Stimulated activated CD4-positive, alpha-beta T cell treated with anti-CD3 and anti-CD28 coated beads, TNF-alpha, amount 100 ng/mL, for 4 hours (primary cell): Measurements from ENCODE around the gene KCTD5.

ENCODE experiments used
- DNase-seq, 3 experiments: peaks; one replicate each; pipeline ENCODE4 v3.0.0-alpha.2; 2020; ENCODE audit warnings: low read depth in 3 of 3

The KCTD5 gene

GRCh38 chr16:2752035-2752849 is 69.9 kb downstream of the KCTD5 start, which contains the start of gene SRRM2:
Gene SRRM2 (plus strand): TSS chr16:2752638. CDS start chr16:2756365, 3,727 bp downstream.
- DNase-seq, result peak; percentile 86 to 88 (median 87)

DNA sequence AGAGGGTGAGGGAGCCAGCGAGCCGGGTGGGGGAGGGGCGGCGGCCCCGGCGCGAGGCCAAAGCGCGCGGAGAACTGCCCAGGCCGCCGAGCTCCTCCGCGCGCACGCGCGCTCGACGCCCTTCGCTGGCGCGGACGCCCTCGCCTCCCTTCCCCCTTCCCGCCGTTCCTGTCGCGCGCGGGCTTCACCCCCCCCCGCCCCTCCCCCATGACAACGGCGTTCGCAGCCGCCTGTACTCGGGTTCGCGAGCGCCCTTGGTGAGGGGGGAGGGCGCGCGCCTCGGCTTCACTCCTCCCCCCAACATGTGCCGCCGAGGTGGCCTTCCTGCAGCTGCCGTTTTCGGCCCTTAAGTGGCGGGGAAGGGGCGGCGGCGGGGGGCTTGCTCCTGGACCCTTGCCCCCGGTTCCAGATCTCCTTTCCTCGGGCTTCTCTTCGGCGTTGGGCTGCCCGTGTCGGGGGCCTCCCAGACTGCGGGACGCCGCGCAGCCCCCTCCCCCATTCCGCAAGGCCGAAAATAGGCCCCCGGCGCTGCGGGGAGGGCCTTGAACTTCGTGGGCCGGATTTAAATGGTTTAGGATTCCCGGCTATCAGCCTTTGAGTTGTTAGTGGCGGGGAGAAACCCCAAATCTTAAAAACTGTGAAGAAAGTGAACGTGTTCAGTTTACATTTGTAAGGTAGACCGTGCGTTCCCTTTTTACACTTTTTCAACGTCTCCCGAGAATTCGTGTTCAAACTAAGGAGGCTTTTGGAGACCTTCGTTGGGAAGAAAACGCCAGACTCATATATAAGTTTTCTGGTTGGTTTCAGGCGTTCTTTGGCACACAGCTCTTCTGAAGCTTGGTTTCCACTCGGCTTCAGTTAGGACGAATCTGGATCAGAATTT is 70.8 kb downstream of the KCTD5 start:
- DNase-seq, result no peak

DNA sequence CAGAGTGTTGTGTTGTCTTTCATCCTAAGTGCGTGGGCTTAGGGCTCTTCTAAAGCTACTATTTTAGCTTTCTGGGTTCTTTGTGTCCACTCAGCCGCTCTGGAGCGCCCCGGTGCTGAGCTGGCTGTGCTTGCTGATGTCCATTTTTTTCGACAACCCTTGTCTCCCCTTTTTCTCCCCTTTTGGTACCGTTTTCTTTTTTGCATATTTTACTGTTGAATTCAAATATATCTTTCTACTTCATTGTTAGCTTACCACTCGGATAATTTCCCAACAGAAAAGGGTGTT is 71.4 kb downstream of the KCTD5 start:
- DNase-seq, result no peak

- DNase-seq, result no peak
These were observed 72.8 kb downstream of the KCTD5 start for GRCh38 chr16:2755158-2755557.

DNA sequence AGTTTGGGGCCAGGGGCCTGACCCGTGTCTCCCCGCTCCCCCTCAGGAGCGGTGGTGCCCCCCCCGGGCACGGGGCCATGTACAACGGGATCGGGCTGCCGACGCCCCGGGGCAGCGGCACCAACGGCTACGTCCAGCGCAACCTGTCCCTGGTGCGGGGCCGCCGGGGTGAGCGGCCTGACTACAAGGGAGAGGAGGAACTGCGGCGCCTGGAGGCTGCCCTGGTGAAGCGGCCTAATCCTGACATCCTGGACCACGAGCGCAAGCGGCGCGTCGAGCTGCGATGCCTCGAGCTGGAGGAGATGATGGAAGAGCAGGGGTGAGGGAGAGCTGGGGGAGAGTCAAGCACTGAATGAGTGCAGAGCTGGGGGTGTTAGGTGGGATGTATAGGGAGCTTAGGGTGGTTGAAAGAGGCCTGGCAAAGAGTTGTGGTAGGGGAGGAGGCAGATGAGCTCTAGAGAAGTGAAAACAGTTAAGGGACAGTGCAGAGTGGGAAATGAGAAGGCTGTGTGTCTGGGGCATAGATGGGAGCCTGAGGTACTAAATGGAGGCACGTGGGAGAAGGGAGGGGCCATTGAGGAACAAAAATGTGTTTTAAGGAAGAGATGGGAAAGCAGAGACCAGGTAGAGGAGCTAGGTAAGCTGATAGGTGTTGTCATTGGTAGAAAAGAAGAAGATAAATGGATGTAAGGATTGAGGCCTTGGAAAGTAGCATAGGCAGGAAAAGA is 74.1 kb downstream of the KCTD5 start:
- no peak for DNase-seq

DNA sequence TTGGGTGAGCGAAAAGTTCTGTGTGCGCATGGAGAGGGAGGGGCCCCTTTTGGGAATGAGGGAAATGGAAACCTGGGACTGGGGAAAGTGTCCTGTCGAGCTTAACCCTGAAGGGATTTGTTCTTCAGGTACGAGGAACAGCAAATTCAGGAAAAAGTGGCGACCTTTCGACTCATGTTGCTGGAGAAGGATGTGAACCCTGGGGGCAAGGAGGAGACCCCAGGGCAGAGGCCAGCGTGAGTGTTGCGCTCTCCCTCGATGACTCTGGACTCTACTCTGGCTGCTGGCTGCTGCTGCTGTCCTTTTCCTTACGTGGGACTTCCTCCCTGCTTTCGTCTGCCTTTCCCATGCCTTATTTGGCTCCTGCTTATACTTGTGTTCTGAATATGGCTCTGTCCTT is 75.0 kb downstream of the KCTD5 start:
- DNase-seq, result no peak
